Right ventricle myocardium inferior (tissue), 1 donor: ENCODE results near the gene ZFPM1. TPM values are rescaled to one million over a fixed set of nuclear protein-coding genes. Genes with fewer than 3 reads are reported as not detected.

ENCODE experiments used
- ATAC-seq: fragments of 200-7000 bp; cut with Tn5 transposase; one replicate; pipeline ENCODE4 v1.9.1; 2020; ENCODE audit warnings: mild to moderate bottlenecking, moderate library complexity
- DNase-seq: peaks from one replicate; pipeline ENCODE4 v3.0.0; 2021; ENCODE audit errors: missing footprints
- intact Hi-C: fragments of 100-400 bp; cut with DNase I; formaldehyde crosslinking; loops from one replicate; pipeline ENCODE4 v1.11.0; 2022
- total RNA-seq: library from RNA; stranded (reverse); fragmentation: NEBNext Ultra II Directional; extraction: Animal tissue kit (Norgen Biotek cat#: 25700); gene quantifications from one replicate; pipeline ENCODE4 v1.2.1, GENCODE V29; 2021
- donor health status: DM: no; HTN: yes; CAD: no; lungs with severe emphysema.

ZFPM1 gene
- total RNA-seq, 1 donor from 2014 or later = 4.1 TPM

DNA sequence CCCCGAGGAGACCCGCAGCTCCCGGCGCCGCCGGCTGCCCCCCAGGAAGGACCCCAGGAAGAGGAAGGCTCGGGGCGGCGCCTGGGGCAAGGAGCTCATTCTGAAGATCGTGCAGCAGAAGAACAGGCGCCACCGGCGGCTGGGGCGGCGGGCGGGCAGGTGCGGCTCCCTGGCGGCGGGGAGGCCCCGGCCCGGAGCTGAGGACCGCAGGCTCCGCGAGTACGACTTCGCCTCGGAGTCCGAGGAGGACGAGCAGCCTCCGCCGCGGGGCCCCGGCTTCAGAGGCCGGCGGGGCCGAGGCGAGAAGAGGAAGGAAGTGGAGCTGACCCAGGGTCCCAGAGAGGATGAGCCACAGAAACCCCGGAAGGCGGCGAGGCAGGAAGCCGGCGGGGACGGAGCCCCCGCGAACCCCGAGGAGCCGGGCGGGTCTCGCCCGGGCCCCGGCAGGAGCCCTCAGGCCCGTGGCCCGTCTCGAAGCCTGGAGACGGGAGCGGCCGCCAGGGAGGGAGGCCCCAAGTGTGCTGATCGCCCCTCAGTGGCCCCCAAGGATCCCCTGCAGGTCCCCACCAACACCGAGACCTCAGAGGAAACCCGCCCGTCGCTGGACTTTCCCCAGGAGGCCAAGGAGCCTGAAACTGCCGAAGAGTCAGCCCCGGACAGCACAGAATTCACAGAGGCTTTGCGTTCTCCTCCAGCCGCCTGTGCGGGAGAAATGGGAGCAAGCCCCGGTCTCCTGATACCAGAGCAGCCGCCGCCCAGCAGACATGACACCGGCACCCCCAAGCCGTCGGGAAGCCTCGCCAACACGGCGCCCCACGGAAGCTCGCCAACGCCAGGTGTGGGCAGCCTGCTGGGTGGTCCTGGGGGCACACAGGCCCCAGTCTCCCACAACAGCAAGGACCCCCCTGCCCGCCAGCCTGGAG is 22.3 kb upstream of the ZFPM1 start:
- ATAC-seq (peak; percentile 27), DNase-seq (no peak)
- intact Hi-C loops = loop anchor here (10.0 kb wide), 1 partner anchor 446 kb away; no protein-coding TSS in a partner anchor

DNA sequence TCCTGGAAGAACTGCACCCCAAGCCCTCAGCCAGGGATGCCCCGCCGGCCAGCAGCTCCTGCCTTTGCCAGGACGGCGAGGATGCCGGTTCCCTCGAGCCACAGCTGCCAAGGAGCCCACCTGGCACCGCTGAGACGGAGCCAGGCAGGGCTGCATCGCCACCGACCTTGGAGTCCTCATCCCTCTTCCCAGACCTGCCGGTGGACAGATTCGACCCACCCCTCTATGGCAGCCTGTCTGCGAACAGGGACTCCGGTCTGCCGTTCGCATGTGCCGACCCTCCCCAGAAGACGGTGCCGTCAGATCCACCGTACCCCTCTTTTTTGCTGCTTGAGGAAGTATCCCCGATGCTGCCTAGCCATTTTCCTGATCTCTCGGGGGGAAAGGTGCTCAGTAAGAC is 21.4 kb upstream of the ZFPM1 start:
- ATAC-seq (no peak), DNase-seq (no peak)
- intact Hi-C loops = loop anchor here (10.0 kb wide), 1 partner anchor 447 kb away; no protein-coding TSS in a partner anchor

DNA sequence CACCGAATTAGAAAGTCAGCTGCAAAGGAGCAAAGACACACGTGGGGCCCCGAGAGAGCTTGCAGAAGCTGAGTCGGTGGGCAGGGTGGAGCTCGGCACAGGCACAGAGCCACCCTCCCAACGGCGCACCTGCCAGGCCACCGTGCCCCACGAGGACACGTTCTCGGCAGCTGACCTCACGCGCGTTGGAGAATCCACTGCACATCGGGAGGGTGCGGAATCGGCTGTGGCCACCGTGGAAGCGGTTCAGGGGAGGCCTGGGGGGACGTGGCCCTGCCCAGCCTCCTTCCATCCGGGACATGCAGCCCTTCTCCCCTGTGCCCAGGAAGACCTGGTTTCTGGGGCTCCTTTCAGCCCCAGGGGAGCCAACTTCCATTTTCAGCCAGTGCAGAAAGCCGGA is 20.9 kb upstream of the ZFPM1 start:
- intact Hi-C loops = loop anchor here (10.0 kb wide), 1 partner anchor 447 kb away; no protein-coding TSS in a partner anchor
- ATAC-seq (no peak), DNase-seq (no peak)

DNA sequence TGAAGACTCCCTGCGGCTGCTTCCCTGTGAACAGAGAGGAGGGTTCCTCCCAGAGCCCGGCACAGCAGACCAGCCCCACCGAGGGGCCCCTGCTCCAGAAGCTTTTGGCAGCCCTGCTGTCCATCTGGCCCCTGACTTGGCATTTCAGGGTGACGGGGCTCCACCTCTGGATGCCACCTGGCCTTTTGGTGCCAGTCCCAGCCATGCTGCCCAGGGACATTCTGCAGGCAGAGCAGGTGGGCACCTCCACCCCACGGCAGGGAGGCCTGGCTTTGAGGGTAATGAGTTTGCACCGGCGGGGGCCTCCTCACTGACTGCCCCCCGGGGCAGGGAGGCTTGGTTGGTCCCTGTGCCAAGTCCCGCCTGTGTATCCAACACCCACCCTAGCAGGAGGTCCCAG is 20.3 kb upstream of the ZFPM1 start:
- DNase-seq (no peak), ATAC-seq (no peak)
- intact Hi-C loops = loop anchor here (10.0 kb wide), 1 partner anchor 448 kb away; no protein-coding TSS in a partner anchor

DNA sequence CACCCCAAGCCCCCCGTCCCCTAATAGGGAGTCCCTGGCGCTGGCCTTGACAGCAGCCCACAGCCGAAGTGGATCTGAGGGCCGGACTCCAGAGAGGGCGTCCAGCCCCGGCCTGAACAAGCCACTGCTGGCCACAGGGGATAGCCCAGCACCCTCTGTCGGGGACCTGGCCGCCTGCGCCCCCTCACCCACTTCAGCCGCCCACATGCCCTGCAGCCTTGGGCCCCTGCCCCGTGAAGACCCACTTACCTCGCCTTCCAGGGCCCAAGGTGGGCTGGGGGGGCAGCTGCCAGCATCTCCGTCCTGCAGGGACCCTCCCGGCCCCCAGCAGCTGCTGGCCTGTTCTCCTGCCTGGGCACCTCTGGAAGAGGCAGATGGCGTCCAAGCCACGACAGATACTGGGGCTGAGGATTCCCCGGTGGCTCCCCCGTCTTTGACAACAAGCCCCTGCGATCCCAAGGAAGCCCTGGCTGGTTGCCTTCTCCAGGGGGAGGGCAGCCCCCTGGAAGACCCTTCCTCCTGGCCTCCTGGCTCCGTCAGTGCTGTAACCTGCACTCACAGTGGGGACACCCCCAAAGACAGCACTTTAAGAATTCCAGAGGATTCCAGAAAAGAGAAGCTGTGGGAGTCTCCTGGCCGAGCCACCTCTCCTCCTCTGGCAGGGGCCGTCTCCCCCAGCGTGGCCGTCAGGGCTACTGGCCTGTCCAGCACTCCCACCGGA is 19.3 kb upstream of the ZFPM1 start:
- no peak for DNase-seq
- intact Hi-C loops = loop anchor here (10.0 kb wide), 1 partner anchor 449 kb away; no protein-coding TSS in a partner anchor
- no peak for ATAC-seq

DNA sequence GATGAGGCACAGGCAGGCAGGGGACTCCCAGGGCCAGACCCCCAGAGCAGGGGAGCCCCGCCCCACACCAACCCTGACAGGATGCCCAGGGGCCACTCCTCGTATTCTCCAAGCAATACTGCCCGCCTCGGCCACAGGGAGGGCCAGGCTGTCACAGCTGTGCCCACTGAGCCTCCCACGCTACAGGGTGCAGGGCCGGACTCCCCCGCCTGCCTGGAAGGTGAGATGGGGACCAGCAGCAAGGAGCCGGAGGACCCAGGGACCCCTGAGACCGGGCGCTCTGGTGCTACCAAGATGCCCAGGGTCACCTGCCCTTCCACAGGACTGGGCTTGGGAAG is 18.8 kb upstream of the ZFPM1 start:
- DNase-seq (no peak), ATAC-seq (no peak)
- intact Hi-C loops = loop anchor here (10.0 kb wide), 1 partner anchor 450 kb away; no protein-coding TSS in a partner anchor

DNA sequence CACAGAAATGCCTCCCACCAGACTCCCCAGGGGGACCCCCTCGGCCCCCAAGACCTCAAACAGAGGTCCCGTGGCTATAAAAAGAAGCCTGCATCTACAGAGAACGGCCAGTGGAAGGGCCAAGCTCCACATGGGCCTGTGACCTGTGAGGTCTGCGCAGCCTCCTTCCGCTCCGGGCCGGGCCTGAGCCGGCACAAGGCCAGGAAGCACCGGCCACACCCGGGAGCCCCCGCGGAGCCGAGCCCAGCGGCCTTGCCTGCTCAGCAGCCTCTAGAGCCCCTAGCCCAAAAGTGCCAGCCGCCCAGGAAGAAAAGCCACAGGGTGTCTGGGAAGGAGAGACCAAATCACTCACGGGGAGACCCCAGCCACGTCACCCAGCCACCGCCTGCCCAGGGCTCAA is 18.3 kb upstream of the ZFPM1 start:
- no peak for ATAC-seq
- intact Hi-C loops = loop anchor here (10.0 kb wide), 1 partner anchor 450 kb away; no protein-coding TSS in a partner anchor
- no peak for DNase-seq

DNA sequence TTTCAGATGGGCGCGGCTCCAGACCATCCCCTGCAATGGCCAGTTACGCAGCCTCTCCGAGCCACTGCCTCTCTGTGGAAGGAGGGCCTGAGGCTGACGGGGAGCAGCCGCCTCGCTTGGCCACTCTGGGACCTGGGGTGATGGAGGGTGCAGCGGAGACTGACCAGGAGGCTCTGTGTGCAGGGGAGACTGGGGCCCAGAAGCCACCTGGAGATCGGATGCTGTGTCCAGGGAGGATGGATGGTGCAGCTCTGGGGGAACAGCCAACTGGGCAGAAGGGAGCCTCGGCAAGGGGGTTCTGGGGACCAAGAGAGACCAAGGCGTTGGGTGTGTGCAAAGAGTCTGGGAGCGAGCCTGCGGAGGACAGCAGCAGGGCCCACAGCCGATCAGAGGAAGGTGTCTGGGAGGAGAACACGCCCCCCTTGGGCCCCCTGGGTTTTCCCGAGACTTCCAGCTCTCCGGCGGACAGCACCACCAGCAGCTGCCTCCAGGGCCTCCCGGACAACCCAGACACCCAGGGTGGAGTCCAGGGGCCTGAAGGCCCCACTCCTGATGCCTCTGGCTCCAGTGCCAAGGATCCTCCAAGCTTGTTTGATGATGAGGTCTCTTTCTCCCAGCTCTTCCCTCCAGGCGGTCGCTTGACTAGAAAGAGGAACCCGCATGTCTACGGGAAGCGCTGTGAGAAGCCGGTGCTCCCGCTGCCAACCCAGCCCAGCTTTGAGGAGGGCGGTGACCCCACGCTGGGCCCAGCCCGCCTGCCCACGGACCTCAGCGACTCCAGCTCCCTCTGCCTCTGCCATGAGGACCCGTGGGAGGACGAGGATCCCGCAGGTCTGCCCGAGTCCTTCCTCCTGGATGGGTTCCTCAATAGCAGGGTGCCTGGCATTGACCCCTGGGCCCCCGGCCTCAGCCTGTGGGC is 17.4 kb upstream of the ZFPM1 start:
- DNase-seq (no peak), ATAC-seq (no peak)
- intact Hi-C loops = loop anchor here (2.0 to 10.0 kb wide), 2 partner anchors 243 to 451 kb away; no protein-coding TSS in a partner anchor

DNA sequence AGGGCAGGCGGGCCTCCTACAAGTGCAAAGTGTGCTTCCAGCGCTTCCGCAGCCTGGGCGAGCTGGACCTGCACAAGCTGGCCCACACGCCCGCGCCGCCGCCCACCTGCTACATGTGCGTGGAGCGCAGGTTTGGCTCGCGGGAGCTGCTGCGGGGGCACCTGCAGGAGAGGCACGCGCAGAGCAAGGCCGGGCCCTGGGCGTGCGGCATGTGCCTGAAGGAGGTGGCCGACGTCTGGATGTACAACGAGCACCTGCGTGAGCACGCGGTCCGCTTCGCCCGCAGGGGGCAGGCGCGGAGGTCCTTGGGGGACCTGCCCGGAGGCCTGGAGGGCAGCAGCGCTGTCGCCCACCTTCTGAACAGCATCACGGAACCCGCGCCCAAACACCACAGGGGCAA is 16.3 kb upstream of the ZFPM1 start:
- intact Hi-C loops = loop anchor here (2.0 to 10.0 kb wide), 2 partner anchors 244 to 452 kb away; no protein-coding TSS in a partner anchor
- no peak for ATAC-seq
- no peak for DNase-seq

DNA sequence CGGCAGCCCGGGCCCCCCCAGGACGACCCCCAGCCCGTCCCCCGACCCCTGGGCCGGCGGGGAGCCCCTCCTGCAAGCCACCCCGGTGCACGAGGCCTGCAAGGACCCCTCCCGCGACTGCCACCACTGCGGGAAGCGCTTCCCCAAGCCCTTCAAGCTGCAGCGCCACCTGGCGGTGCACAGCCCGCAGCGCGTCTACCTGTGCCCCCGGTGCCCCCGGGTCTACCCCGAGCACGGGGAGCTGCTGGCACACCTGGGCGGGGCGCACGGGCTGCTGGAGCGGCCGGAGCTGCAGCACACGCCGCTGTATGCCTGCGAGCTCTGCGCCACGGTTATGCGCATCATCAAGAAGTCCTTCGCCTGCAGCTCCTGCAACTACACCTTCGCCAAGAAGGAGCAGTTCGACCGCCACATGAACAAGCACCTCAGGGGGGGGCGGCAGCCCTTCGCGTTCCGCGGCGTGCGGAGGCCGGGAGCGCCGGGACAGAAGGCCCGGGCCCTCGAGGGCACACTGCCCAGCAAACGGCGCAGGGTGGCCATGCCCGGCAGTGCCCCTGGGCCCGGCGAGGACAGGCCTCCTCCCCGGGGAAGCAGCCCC is 15.6 kb upstream of the ZFPM1 start:
- DNase-seq = no peak
- intact Hi-C loops = loop anchor here (2.0 to 10.0 kb wide), 2 partner anchors 245 to 453 kb away; no protein-coding TSS in a partner anchor
- no peak for ATAC-seq

DNA sequence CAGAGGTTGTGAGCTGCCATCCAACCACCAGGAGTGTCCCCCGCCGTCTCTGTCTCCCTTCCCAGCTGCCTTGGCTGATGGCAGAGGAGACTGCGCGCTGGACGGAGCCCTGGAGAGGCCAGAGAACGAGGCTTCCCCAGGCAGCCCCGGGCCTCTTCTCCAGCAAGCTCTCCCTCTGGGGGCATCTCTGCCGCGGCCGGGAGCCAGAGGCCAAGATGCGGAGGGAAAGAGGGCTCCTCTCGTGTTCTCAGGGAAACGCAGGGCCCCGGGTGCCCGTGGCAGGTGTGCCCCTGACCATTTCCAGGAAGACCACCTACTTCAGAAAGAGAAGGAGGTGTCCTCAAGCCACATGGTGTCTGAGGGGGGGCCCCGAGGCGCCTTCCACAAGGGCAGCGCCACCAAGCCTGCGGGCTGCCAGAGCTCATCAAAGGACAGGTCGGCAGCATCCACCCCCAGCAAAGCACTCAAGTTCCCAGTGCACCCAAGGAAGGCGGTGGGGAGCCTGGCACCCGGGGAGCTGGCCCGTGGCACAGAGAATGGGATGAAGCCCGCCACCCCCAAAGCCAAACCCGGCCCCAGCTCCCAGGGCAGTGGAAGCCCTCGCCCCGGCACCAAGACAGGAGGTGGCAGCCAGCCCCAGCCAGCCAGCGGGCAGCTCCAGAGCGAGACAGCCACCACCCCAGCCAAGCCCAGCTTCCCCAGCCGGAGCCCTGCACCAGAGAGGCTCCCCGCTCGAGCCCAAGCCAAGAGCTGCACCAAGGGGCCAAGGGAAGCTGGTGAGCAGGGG is 14.8 kb upstream of the ZFPM1 start:
- intact Hi-C loops = loop anchor here (10.0 kb wide), 1 partner anchor 453 kb away; no protein-coding TSS in a partner anchor
- DNase-seq = no peak
- ATAC-seq = no peak

DNA sequence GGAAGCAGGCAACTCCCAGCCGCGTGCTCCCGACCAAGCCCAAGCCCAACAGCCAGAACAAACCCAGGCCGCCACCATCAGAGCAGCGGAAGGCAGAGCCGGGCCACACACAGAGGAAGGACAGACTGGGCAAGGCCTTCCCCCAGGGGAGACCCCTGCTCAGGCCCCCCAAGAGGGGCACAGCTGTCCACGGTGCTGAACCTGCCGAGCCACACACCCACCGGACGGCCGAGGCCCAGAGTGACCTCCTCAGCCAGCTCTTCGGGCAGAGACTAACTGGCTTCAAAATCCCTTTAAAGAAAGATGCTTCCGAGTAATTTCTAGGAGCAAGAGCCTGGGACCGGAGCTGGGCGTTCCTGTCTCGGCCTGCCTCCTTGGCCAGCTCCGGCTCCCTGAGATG is 14.1 kb upstream of the ZFPM1 start:
- ATAC-seq (no peak), DNase-seq (no peak)
- intact Hi-C loops = loop anchor here (10.0 kb wide), 1 partner anchor 454 kb away; no protein-coding TSS in a partner anchor

DNA sequence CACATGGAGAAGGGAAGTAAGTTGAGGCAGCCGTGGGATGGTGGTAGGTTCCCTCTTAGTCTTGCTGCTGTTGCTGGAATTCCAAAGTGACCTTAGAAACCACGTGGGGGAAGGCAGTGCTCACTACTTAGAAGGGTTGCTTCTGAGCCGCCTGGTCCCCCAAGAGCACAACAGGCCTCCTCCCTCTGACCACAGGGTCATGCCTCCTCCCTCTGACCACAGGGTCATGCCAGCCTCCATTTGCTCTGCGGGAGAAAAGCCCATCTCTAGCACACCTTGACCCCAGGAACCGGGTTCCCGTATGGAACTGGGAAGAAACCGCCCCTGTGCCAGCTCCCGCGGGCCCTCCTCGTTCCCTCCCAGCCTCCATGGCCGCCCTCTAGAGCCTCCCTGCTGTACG is 13.4 kb upstream of the ZFPM1 start:
- ATAC-seq = no peak
- DNase-seq = no peak
- intact Hi-C loops = loop anchor here (10.0 kb wide), 1 partner anchor 455 kb away; no protein-coding TSS in a partner anchor

DNA sequence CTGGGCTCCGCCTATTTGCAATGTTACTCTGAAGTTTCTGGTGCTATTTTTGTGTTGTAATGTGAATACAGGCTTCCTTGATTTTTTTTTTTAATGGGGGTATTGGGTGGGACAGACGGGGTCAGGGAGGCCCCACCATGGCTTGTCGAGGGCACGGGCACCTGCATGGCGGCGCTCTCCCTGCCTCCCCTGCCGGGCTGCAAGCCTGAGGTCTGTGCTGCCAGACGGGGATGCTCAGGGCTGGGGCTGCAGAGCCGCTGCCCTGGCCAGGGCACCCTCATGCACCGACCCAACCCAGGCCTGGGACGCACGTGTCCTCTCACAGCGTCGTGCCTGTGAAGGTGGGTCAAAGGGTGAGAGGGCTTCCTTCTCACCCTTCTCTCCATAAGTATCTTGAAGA is 13.0 kb upstream of the ZFPM1 start:
- intact Hi-C loops = no loop called here
- DNase-seq (no peak), ATAC-seq (no peak)

DNA sequence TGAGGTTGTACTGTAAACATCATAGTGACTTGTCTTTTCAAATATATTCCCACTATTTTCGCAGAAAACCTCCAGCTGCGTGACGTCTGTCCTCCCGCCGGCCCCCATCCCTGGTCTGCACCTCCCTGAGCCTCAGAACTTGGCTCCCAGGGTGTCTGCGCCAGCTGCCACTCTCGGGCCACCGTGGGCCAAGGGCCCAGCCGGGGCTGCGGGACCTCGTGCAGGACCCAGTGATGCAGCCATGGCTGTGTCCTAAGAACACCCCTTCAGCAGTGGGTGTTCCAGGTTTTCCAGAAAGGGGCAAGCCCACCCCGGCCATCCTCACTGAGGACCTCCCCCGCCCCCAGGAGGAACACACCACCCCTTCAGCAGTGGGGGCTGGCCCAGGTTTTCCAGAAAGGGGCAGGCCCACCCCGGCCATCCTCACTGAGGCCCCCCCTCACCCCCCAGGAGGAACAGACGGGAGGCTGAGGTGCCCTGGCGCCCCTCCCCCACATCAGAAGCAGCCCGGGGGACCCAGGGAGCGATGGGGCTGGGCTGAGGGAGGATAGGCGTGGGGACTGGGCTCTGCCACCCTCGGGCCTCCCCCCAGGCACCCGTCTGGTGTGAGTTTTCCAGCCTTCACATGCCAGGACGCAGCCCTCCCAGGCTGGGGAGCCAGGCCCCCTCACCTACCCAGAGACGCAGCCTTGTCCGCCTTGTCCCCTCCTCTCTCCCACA is 12.2 kb upstream of the ZFPM1 start:
- intact Hi-C loops = no loop called here
- ATAC-seq = no peak
- DNase-seq = no peak

DNA sequence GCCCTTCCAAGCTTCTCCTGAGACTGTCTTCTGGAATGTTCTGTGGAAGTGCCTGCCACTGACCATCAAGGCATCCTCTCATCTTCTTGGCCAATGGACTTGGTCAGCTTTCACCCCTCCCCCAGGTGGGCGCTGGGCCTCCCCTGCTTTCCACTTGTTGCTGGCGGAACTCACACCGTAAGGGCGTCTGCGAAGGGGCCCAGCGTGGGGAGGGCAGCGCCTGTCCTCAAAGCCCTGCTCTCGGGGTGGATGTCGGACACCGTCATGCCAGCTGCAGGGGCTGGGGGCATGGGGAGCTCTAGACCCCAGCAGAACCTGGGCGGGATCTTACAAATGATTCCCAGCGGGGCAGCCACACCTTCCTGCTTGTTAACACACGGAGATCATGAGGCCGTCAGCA is 11.6 kb upstream of the ZFPM1 start:
- intact Hi-C loops = no loop called here
- ATAC-seq = no peak
- DNase-seq = no peak

DNA sequence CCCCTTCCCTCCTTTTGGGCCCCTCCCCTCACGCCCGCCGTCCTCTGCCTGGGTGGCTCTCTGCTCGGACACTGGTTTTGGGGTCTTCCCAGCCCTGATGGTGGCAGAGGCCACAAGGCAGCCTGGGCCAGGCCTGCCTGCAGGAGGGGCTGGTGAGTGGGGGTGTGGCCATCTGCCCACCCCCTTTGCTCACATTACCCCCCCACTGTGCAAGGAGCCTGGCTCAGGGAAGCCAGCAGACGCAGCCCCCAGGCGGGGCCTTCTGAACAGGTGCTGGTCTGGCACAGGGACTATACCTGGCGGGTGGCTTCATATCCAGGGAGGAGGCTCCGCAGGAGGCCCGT is 10.7 kb upstream of the ZFPM1 start:
- no peak for ATAC-seq
- intact Hi-C loops = loop anchor here (2.0 kb wide), 1 partner anchor 120 kb away; no protein-coding TSS in a partner anchor
- no peak for DNase-seq
